GM23338 (cell line): ENCODE measurements around the gene SLC6A19. TPM values are rescaled to one million over a fixed set of nuclear protein-coding genes. Genes with fewer than 3 reads are reported as not detected.

Experiments
- ATAC-seq: fragments of 200-7000 bp; cut with Tn5 transposase; 3 replicates; pipeline ENCODE4 v1.9.1; 2020
- DNase-seq: peaks from one replicate; pipeline ENCODE4 v3.0.0-alpha.2; 2015; ENCODE audit warnings: low spot score
- H2AFZ ChIP-seq: fragments of 200-600 bp; sonication (generic); 2 replicates; pipeline ENCODE4 v1.8.0; 2016; ENCODE audit warnings: antibody characterized with exemption, mild to moderate bottlenecking, moderate library complexity
- H3F3A ChIP-seq: fragments of 200-600 bp; sonication (generic); replicated peaks from 2 replicates; pipeline ENCODE4 v1.8.0; 2017; ENCODE audit warnings: antibody characterized with exemption, mixed run types, low read depth
- H3K27ac ChIP-seq: fragments of 200-600 bp; sonication (generic); 2 replicates; pipeline ENCODE4 v1.6.1; 2016; ENCODE audit warnings: low read depth
- H3K27me3 ChIP-seq: fragments of 200-600 bp; sonication (generic); 2 replicates; pipeline ENCODE4 v1.8.0; 2016; ENCODE audit warnings: mild to moderate bottlenecking, mixed run types, moderate library complexity; ENCODE audit not compliant: insufficient read depth
- H3K36me3 ChIP-seq: fragments of 200-600 bp; sonication (generic); 2 replicates; pipeline ENCODE4 v1.8.0; 2016; ENCODE audit warnings: mild to moderate bottlenecking; ENCODE audit not compliant: insufficient read depth
- H3K4me1 ChIP-seq: fragments of 200-600 bp; sonication (generic); 2 replicates; pipeline ENCODE4 v1.8.0; 2016; ENCODE audit warnings: mild to moderate bottlenecking, moderate library complexity; ENCODE audit not compliant: insufficient read depth
- H3K4me2 ChIP-seq: fragments of 200-600 bp; sonication (generic); 2 replicates; pipeline ENCODE4 v1.7.1; 2017; ENCODE audit warnings: mixed run types
- H3K4me3 ChIP-seq: fragments of 200-600 bp; sonication (generic); 2 replicates; pipeline ENCODE4 v1.6.1; 2016; ENCODE audit warnings: mixed run types
- H3K79me2 ChIP-seq: fragments of 200-600 bp; sonication (generic); replicated peaks from 2 replicates; pipeline ENCODE4 v1.8.0; 2017; ENCODE audit warnings: mild to moderate bottlenecking; ENCODE audit not compliant: insufficient read depth
- H3K9me2 ChIP-seq: fragments of 200-600 bp; sonication (generic); 2 replicates; pipeline ENCODE4 v1.8.0; 2017; ENCODE audit not compliant: insufficient read depth
- H4K20me1 ChIP-seq: fragments of 200-600 bp; sonication (generic); replicated peaks from 2 replicates; pipeline ENCODE4 v1.8.0; 2017; ENCODE audit warnings: mild to moderate bottlenecking; ENCODE audit not compliant: insufficient read depth
- H3K27ac Mint-ChIP-seq: 2 replicates; pipeline ENCODE4 v1.8.0; 2020; ENCODE audit warnings: inconsistent platforms, mild to moderate bottlenecking, moderate library complexity, mixed read lengths
- H3K27me3 Mint-ChIP-seq: 3 replicates; pipeline ENCODE4 v1.8.0; 2022; ENCODE audit warnings: low read depth, mild to moderate bottlenecking, moderate library complexity, mixed read lengths, inconsistent platforms; ENCODE audit not compliant: insufficient read depth, poor library complexity
- H3K36me3 Mint-ChIP-seq: 3 replicates; pipeline ENCODE4 v1.8.0; 2021; ENCODE audit warnings: low read depth, mild to moderate bottlenecking, inconsistent platforms, moderate library complexity, mixed read lengths
- H3K4me1 Mint-ChIP-seq: 3 replicates; pipeline ENCODE4 v1.8.0; 2020; ENCODE audit warnings: mild to moderate bottlenecking, inconsistent platforms, mixed read lengths
- H3K4me3 Mint-ChIP-seq: 3 replicates; pipeline ENCODE4 v1.8.0; 2021; ENCODE audit warnings: moderate library complexity, mild to moderate bottlenecking, inconsistent platforms, mixed read lengths
- H3K9me3 Mint-ChIP-seq: 3 replicates; pipeline ENCODE4 v1.8.0; 2020; ENCODE audit warnings: moderate library complexity, mild to moderate bottlenecking, inconsistent platforms, mixed read lengths
- CREB1 ChIP-seq: fragments of 250-450 bp; sonication (Bioruptor Pico); IDR thresholded peaks from 2 replicates; pipeline ENCODE4 v1.5.0; 2020; ENCODE audit warnings: low read depth, mild to moderate bottlenecking, moderate library complexity
- CTCF ChIP-seq, 2 experiments: fragments of 200-600 bp in 1 of 2; sonication (generic) in 1 of 2; conservative IDR thresholded peaks; 2 replicates each; pipeline versions ENCODE4 v1.5.1 to v1.6.1; 2016 to 2017; ENCODE audit warnings: antibody characterized with exemption in 2 of 2, low read depth in 2 of 2, mild to moderate bottlenecking in 2 of 2, moderate library complexity in 1 of 2
- ETS1 ChIP-seq: IDR thresholded peaks from 2 replicates; pipeline ENCODE4 v1.6.1; 2016; ENCODE audit warnings: antibody characterized with exemption
- EZH2phosphoT487 ChIP-seq: fragments of 200-600 bp; sonication (generic); IDR thresholded peaks from one replicate; pipeline ENCODE4 v1.8.1; 2018; ENCODE audit warnings: antibody characterized with exemption; ENCODE audit not compliant: unreplicated experiment
- NANOG ChIP-seq: IDR thresholded peaks from 2 replicates; pipeline ENCODE4 v1.6.1; 2016; ENCODE audit warnings: antibody characterized with exemption, borderline replicate concordance
- POLR2AphosphoS5 ChIP-seq: IDR thresholded peaks from 2 replicates; pipeline ENCODE4 v1.6.1; 2016; ENCODE audit warnings: antibody characterized with exemption, low read depth
- STAT1 ChIP-seq: IDR thresholded peaks from one replicate; pipeline ENCODE4 v1.6.1; 2016; ENCODE audit warnings: antibody characterized with exemption; ENCODE audit not compliant: unreplicated experiment
- ZNF331 ChIP-seq: fragments of 250-450 bp; sonication (Bioruptor Pico); IDR thresholded peaks from 2 replicates; pipeline ENCODE4 v1.5.0; 2020; ENCODE audit warnings: low read depth, mild to moderate bottlenecking, moderate library complexity
- polyA plus RNA-seq: library from polyadenylated mRNA; unstranded; fragments of >200 nt; fragmentation: Nextera tagmentation; extraction: Ambion mirVana; gene quantifications from 2 replicates; pipeline ENCODE4 v1.2.1, GENCODE V29; 2016
- total RNA-seq: library from RNA; depleted of rRNA; stranded (reverse); fragments of >200 nt; shearing (Covaris generic); gene quantifications from 2 replicates; pipeline ENCODE4 v1.2.3, GENCODE V29; 2014
- TF ChIP-seq, protein P1 (sequence below): IDR thresholded peaks from one replicate; pipeline ENCODE4 v1.6.1; 2018; ENCODE audit warnings: antibody characterized with exemption; ENCODE audit not compliant: unreplicated experiment

Gene SLC6A19
- total and polyA plus RNA-seq, 2 experiments from 2014 or later: not detected

GRCh38 chr5:1204693-1205242 is 3.4 kb downstream of the SLC6A19 start:
- Mint-ChIP-seq H3K4me1 (peaks cover 9% of the 10 kb centered on the region), H3K4me3 (no peak overlapping the region), H3K27ac (no peak overlapping the region), H3K36me3 (no peaks in the 10 kb centered on the region), H3K9me3 (no peaks in the 10 kb centered on the region), H3K27me3 (peaks cover 3% of the 10 kb centered on the region)
- H3K4me1 ChIP-seq: no peaks in the 10 kb centered on the region
- no peaks in the 10 kb centered on the region for H3K79me2 ChIP-seq
- TF ChIP-seq, protein P1, sequence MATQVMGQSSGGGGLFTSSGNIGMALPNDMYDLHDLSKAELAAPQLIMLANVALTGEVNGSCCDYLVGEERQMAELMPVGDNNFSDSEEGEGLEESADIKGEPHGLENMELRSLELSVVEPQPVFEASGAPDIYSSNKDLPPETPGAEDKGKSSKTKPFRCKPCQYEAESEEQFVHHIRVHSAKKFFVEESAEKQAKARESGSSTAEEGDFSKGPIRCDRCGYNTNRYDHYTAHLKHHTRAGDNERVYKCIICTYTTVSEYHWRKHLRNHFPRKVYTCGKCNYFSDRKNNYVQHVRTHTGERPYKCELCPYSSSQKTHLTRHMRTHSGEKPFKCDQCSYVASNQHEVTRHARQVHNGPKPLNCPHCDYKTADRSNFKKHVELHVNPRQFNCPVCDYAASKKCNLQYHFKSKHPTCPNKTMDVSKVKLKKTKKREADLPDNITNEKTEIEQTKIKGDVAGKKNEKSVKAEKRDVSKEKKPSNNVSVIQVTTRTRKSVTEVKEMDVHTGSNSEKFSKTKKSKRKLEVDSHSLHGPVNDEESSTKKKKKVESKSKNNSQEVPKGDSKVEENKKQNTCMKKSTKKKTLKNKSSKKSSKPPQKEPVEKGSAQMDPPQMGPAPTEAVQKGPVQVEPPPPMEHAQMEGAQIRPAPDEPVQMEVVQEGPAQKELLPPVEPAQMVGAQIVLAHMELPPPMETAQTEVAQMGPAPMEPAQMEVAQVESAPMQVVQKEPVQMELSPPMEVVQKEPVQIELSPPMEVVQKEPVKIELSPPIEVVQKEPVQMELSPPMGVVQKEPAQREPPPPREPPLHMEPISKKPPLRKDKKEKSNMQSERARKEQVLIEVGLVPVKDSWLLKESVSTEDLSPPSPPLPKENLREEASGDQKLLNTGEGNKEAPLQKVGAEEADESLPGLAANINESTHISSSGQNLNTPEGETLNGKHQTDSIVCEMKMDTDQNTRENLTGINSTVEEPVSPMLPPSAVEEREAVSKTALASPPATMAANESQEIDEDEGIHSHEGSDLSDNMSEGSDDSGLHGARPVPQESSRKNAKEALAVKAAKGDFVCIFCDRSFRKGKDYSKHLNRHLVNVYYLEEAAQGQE: no peak
- TF ChIP-seq CTCF (conservative IDR thresholded peaks at IDR 0.05; ENCODE audit: low read depth in 2 of 2) (peak; percentile 22; a peak in 1 of 4 replicates), CREB1 (CRISPR knock-in tag) (no peak), POLR2AphosphoS5 (no peak)
- H3F3A ChIP-seq: no peaks in the 10 kb centered on the region
- no peaks in the 10 kb centered on the region for H3K27me3 ChIP-seq
- ATAC-seq: peak; percentile 35
- peak; percentile 69 for DNase-seq
- no peak overlapping the region for H3K4me2 ChIP-seq
- H3K27ac ChIP-seq: no peak overlapping the region
- H2AFZ ChIP-seq: peak overlapping the region; percentile 52; the same call in 1 of the 2 replicates
- no peaks in the 10 kb centered on the region; the same call in 1 of the 2 replicates for H4K20me1 ChIP-seq
- no peaks in the 10 kb centered on the region for H3K9me2 ChIP-seq
- H3K4me3 ChIP-seq: no peak overlapping the region
- H3K36me3 ChIP-seq: no peaks in the 10 kb centered on the region

GRCh38 chr5:1205255-1206180 is 4.1 kb downstream of the SLC6A19 start:
- H2AFZ ChIP-seq: peak overlapping the region; percentile 52; the same call in 1 of the 2 replicates
- H3K4me1 ChIP-seq: no peaks in the 10 kb centered on the region
- no peak overlapping the region for H3K4me3 ChIP-seq
- DNase-seq (no peak), ATAC-seq (no peak)
- H3K36me3 ChIP-seq: no peaks in the 10 kb centered on the region
- no peaks in the 10 kb centered on the region for H3K9me2 ChIP-seq
- Mint-ChIP-seq H3K36me3 (no peaks in the 10 kb centered on the region), H3K4me3 (no peak overlapping the region), H3K27me3 (peaks cover 3% of the 10 kb centered on the region), H3K9me3 (no peaks in the 10 kb centered on the region), H3K27ac (no peak overlapping the region), H3K4me1 (peaks cover 9% of the 10 kb centered on the region)
- H3K27me3 ChIP-seq: no peaks in the 10 kb centered on the region
- no peak overlapping the region for H3K4me2 ChIP-seq
- H3F3A ChIP-seq: no peaks in the 10 kb centered on the region
- no peaks in the 10 kb centered on the region for H3K79me2 ChIP-seq
- no peak overlapping the region for H3K27ac ChIP-seq
- no peaks in the 10 kb centered on the region; the same call in 1 of the 2 replicates for H4K20me1 ChIP-seq
- TF ChIP-seq ETS1 (no peak), ZNF331 (no peak), EZH2phosphoT487 (no peak), STAT1 (no peak), NANOG (no peak)
